GM21619 (cell line): ENCODE data around the gene NPY5R.
A peak's percentile ranks its signal among the peaks of the same experiment; 100 is the strongest.

Source experiments
- ATAC-seq: cut with Tn5 transposase; IDR thresholded peaks from one replicate; pipeline ENCODE4 v1.9.1; 2021; ENCODE audit not compliant: unreplicated experiment

The NPY5R gene

DNA sequence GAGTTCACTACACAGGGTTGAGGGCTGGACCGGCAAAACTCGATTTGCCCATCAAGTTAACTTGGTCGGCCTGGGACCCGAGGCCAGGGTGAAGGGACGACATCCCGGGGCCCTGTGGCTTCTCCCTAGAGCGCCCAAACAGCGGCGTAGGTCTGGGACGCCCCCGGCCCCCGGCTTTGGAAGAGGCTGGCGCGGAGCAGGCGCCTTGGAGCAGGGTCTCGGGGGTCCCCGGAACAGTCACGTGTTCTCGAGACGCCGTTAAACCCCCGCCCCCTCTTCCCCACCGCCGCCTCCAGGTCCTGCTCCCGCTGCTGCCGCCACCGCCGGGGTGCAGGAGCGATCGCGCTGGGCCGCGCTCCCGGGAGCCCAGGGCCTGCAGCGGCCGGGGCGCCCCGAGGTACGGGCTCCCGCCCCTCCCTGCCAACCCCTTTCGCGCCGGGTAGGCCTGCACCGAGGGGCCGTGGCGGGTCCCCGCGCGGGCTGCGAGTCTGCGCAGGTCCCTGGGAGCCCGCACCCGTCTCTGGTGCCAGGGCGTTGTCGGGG, at the start of gene NPY5R:
Gene NPY5R (plus strand): TSS at position 289 of the 543 bp plus-strand sequence. CDS start 6,382 bp downstream, outside the sequence.
- ATAC-seq = no peak

DNA sequence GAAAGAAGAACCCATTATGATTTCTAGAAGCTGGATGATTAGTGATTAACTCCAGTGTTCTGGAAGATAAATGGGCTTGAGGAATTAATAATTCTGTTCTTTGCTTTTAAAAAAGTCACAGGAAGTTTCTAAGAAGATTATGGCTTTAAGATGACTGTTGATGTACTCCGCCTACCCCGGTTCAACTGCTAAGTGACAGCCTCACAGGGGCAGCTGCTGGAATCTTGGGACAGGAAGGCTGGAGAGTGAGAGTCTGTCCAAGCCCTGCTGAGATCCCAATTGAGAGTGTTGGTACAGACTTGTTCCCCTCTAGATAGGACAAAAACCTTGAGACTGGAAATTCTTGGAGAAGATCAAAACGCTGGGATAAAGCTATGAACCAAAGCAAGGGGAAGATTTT, 48.6 kb upstream of the NPY5R start:
- no peak for ATAC-seq

DNA sequence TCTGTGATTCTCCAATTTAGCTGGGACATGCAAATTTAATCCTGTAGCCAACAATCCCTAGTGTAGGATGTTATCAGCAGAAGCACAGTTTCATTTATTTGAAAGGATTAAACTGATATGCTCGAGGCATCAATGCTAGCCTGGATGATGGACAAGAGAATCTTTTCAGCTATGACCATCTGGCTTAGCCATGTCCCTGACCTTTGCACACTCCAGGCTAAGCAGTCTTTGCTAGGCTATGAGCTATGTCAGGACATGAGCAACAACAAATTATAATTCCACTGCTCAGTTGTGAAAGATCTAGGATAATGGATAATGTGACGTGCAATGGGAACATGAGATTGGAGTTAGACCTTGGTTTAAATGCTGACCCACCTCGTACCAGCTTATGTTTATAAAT, 43.2 kb upstream of the NPY5R start:
- no peak for ATAC-seq

DNA sequence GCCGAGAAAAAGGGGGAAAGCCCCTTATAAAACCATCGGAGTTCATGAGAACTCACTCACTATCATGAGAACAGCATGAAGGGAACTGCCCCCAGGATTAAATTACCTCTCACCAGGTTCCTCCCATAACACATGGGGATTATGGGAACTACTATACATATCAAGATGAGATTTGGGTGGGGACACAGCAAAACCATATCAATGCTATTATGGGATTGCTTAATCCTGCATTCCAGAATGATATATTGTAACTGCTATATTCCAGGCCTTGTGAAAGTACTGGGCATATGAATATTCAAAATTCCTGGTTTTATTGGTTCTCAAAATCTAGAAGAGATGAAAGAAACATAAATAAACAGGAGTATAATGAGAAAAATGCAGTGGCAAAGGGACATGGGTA, 40.6 kb upstream of the NPY5R start:
- no peak for ATAC-seq

DNA sequence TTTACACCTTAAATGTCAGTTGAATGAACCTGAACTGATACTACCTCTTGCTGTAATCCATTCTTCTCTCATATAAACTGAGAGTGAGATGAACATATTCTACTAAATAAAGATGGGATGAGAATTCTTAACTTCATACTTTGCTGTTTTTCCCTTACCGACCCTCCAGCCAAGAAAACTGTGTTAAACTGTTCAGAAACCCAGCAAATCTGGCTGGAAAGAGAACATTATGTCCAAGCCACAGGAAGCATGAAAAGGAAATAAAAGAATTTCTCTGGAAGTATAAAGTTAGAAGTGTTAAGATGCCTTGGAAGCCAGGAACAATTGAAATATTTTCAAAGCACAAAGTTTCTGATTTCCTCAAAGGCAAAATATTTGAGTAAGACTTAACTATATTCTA, 34.2 kb upstream of the NPY5R start:
- no peak for ATAC-seq

DNA sequence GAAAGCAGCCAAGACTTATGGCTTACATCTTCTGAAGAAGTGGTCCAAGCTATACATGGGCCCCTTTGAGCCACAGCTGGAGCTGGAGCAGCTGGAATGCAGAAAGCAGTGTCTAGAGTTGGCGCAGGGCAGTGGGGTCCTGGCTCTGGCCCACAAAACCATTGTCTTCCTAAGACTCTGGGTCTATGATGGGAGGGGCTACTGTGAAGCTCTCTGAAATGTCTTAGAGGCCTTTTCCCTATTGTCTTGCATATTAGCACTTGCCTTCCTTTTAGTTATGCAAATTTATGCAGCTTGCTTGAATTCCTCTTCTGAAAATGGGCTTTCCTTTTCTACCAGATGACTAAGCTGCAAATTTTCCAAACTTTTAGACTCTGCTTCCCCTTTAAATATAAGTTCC, 26.6 kb upstream of the NPY5R start:
- no peak for ATAC-seq

DNA sequence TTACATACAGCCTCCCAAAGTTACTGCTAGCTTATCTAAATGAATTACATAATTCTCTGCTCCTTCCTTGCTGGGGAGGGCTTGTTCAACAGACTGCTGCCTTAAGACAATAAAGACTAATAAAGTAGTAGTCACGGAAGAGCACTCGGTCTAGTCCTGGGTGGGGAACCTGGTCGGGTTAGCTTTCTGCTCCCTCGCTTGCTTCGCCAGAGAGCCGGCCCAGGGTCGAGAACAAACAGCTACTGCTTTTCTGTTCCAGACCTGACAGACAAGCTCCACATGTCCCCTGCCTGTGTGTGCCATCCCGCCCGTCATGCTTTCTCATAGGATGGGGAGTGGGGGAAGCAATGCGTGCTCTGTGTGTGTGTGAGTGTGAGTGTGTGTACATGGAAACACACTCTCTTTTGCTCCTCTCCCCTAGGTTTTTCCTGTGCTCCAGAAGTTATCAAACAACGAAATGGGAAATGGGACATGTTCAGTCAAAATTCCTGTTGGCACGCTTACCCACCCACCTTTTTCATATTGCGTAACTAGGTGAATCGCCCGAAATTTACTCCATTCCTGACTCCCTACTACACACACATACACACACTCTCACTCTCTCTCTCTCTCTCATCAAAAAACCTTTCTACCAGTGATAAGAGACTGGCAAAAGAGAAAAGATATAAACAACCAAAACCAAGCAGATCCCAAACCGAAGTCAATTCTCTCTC, 12.6 kb upstream of the NPY5R start:
- no peak for ATAC-seq

DNA sequence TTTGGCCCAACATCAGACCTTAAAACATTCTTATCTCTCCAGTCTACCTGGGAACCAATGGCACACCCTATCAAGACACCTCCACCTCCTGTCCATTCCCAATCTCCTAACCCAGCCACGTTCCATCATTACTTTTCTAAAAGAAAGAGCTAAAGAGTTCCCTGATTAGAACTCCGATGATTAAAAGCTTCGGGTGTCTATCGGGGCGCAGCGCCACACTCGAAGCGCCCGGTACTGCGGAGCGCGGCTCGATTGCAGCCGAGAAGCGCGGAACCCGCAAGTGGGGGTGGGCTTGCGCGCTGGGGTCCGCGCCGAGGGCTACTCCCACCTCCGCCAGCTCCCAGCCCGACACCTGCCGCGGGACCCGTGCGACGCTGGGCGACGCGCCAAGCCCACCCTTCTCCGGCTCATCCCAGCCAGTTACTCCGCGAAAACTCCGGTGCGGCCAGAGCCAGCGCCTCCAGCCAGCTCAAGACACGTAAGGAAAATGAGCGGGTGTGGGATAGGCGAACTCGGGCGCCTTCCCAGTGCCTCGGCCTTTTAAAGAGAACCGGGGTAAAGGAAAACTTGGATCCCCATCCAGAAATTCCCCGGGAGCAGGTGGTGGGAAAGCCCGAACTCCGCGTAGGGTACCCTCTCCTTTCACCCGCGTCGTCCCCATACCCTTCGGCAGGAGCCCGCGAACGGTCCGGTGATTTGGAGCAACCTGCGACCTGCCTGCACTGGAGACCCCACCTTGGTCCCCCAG, 11.9 kb upstream of the NPY5R start:
- ATAC-seq = no peak

DNA sequence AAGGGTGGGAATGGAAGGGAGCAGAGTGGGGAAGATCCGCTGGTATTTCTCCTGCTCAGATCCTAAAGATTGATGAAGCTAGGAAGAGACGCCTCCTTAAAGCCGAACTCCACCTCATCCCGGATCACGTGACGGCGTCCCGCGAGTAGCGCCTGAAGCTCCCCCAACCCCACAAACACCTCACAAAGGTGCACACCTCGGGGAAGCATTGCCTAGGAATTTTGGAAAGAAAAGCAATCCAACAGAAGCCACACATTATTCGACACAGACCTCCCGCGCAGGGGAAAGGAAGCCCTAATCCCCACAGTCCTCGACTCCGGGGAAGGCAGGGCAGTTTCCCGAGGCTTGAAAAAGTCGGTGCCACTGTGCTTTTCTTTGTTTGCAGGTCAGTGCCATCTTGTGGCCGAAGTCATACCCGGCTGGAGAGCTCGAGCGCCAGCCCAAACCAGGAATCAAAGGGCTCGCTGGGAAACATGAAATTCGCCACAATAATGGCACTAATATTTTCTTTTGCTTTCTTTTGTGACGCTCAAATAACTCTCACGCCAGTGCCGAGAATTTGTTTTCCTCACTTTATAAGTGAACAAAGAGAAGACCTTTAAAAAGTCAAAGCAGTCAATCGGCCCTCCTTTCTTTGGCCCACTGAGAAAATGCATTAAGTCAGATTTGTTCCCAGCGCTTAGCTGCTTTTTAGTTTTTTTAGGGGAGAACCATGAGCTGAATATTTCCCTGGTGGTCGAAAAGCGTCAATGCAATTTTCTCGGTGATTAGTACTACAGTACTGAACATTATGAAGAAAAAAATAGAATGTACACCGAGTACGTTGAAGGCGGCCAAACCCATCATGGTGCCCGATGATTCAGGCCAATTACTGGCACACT, 10.9 kb upstream of the NPY5R start, which contains the start of gene NPY1R:
Gene NPY1R (minus strand): TSS at position 71 of the 881 bp plus-strand sequence. CDS start 6,042 bp downstream, outside the sequence.
- ATAC-seq = peak; percentile 82

DNA sequence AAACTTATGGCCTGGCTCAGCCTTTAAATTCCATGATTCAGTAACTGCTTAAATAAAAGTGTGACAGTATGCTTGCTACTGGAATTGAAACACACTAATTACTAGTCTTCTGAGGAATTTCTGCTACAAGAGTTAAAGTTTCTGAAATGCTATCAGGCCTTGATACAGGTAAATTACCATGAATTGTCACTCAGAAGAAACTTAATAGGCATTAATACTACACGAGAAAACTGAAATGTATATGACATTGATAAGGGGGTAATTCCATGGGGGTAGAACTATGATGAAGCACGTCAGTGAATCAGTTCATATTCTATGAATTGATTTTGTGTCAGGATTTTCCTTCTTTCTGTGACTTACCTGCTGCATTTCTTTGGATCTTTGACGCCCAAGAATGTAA, 8.3 kb upstream of the NPY5R start:
- ATAC-seq = no peak

DNA sequence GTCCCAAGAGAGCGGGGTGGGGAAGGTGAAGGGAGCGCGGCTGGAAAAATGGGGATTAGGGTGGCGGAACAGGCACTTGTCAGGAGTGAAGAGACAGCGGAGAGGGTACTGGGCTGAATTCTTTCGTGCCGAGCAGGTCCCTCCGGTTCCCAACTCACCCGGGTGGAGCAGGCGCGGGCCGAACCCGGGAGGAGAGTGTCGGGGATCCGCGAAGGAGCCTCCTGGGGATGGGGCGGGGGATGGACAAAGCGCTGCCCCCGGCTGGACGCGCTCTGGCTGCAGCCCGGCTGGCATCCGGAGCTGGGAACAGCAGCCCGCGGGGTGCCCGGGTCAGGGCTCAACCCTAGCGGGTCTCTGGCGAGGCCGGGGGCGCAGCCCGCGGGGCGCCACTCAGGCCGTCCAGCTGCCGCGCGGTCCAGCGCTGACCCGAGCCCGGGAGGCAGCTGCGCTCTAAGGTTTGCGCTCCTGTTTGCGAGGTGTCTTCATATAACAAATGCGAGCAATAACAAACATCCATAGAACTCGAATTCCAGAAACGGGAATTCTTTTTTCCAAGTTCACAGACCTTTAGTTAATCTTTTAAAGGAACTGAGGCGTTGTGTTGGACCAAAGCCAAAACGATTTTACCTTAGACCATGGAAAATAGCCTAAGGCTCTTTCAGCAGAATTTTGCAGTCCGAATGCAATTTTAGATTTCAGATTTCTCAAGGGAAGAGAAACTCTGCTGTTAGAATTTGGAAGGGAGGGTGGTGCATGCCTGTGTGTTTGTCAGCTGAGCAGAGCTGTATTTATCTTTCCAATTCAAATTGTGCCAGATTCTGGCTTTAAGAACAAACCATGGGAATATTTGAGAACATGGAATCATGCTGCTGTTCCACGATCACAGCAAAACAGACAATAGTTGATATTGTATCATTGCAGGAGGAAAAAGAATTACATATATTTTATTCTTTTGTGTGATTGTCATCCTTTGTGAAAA, 744 bp downstream of the NPY5R start:
- ATAC-seq = no peak

DNA sequence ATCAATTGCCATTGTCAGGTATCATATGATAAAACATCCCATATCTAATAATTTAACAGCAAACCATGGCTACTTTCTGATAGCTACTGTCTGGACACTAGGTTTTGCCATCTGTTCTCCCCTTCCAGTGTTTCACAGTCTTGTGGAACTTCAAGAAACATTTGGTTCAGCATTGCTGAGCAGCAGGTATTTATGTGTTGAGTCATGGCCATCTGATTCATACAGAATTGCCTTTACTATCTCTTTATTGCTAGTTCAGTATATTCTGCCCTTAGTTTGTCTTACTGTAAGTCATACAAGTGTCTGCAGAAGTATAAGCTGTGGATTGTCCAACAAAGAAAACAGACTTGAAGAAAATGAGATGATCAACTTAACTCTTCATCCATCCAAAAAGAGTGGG, 7.0 kb downstream of the NPY5R start:
- ATAC-seq = no peak

DNA sequence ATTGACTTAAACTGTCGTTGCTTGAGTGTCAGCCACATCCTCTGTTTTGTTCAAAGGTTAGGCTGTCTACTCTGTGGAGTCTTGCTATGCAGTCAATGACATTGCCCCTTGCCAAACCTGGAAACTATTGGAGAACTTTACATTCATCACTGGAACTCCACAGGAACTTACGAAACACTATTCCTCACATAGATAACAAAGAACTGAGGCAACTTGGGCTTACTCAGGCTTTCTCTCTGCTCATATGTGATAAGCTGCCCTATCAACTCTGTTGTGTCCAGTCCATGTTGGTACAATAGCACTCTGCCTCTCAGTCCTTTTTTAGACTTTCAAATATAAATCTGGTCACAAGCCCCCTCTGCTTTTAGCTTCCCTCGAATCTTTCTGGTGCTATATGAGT, 9.4 kb downstream of the NPY5R start:
- no peak for ATAC-seq

DNA sequence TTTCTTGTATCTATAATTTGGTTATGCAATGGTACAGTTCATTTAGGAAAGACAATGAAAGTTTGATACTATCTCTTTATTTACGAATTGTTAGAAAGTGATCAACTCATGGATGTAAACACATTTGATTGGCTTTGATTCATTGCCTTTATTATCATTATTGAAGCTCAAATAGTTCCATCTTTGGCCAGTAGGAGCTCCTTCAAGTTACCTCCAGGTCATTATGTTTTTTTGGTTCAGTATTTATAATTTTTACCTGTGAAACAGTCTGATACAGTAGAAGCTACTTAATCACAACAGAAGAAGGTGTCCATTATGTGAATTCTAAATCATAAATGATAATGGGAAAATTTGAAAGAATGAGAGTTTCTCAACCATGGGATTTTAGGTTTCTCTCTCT, 12.4 kb downstream of the NPY5R start:
- ATAC-seq = no peak

DNA sequence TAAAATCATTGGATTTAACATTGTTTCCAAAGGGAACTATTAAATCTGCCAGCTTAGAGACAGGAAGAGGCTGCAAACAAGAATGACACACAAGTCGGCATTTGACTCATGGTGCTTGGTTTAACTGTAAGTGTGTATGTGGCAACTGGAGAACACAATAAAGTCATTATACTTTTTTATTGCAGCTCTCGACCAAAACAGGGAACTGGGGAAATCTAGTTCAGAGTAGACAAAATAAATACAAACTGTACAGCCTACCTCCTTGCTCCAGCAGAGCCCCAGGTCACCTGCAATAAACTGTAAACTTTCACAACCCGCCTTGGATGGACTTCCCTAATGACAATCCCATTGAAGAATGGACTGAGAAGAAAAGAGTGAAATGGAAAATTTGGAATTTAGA, 24.0 kb downstream of the NPY5R start:
- no peak for ATAC-seq

DNA sequence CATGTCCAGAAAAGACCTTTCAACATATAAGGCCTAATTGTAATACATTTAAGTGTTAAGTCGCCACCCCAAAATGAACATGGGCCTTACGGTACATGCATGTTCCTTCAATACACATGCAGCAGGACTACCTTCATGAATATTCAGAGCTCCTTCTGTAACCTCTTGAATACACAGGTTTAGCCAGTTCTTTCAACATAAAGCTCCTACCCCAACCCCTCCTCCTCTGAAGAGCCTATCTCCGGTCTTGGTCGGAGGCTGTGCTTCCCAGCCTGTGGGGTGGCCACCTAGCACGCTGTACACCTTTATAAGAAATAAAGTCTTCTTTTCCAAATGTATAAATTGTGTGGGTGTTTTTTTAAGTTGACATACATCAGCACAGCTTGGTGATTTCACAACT, 28.3 kb downstream of the NPY5R start:
- ATAC-seq = no peak

DNA sequence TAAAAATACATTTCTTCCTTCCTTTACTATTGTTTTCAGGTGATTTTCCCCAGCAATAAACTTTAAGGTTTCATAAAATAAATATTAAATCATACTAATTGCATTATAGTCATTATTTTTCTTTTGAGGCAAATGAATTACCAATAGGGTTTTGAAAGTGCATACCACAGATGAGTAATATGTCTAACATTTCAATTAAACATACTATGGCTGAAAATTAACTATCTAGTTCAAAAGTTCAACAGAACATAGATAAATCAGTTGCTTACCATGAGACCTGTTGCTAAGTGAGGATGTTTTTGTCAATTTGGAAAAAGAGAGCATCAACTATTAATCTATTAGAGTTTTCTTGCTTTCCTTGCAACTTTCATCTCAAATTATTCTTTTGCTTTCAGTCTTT, 35.0 kb downstream of the NPY5R start:
- no peak for ATAC-seq

DNA sequence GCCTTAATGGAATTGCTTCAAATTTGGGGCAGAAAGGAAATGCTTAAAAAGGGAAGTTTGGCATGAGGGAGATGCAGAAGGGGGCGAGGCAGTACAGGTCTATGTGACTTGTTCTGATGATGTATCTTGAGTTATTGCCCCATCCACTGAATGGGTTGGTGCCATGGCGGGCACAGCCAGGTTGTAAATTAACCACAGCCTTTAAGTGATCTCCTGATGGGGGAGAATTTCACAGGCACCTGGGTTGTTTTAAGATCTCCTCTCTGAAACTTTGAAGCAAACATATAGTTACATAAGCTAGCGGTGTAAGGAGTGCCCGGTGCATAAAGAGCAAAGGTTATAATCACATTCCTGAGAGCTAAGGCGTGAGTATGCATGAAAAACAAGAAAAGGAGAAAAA, 37.0 kb downstream of the NPY5R start:
- ATAC-seq = no peak

DNA sequence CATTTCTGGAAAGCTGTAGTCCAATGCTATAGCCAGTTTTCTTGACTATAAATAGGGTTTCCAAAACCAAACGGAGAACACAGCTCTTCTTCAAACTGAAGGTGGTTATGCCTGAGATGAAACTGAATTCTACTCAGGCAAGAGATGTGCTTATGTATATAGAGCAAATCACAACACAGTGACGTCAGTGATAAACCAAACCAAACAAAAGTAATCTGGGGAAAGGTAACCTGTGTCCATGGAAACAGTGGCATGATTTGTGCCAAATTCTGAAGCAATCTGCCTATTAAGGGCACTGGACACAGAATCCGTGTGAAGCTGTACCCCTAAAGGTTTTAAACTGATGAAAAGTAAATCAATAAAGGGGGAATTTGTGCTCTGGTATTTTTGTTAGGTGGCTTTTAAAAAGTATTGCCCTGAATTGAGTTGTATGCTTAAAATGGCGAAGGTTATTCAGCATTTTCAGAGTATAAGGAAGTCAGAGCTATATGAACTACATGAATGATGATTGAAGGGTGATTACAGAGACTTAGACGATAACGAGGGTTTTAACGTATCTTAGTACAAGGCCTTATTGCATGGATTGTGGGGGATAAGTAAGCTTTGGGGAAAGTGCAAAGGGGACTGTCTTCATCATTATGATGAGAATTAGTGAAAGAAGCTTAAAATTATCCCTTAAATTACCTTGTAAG, 38.6 kb downstream of the NPY5R start:
- no peak for ATAC-seq

DNA sequence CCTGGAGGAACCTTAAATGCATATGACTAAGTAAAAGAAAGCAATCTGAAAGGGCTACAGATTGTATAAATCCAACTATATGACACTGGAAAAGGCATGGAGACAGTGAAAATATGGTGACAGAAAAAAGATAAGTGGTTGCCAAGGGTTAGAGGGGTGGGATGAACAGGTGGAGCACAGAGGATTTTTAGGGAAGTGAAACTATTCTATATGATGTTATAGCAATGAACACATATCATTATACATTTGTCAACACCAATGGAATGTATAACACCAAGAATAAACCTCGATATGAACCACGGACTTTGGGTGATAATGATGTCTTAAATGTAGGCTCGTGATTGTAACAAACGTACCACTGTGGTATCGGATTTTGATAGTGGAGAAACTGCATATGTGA, 40.7 kb downstream of the NPY5R start:
- ATAC-seq = no peak
